Measurements from ENCODE around the gene PSMB11. TPM values are rescaled to one million over a fixed set of nuclear protein-coding genes. Genes with fewer than 3 reads are reported as not detected.

PSMB11 gene
- total RNA-seq, 2 experiments from 2014 or later = not detected

GRCh38 chr14:23076785-23077408, 34.9 kb downstream of the PSMB11 start:
- CTCF ChIA-PET = interaction anchor here (0.6 to 7.3 kb wide), 39 partner anchors 8 to 244 kb away, joined by 3 to 92 read pairs (median 6); partner anchors contain the start of genes ACIN1, AJUBA, C14orf119 and CDH24
- Mint-ChIP-seq H3K4me1 (ENCODE audit: low read depth) (peaks cover 7% of the 10 kb centered on the region), H3K36me3 (peaks cover 52% of the 10 kb centered on the region), H3K27ac (no peak overlapping the region), H3K4me3 (no peak overlapping the region), H3K27me3 (no peaks in the 10 kb centered on the region), H3K9me3 (no peaks in the 10 kb centered on the region)
- no peak for DNase-seq
- POLR2A ChIA-PET = interaction anchor here (1.5 kb wide), 1 partner anchor 9 kb away, joined by 4 read pairs; no protein-coding TSS in a partner anchor
- intact Hi-C loops (cut with micrococcal nuclease) = loop anchor here (1.0 kb wide), 1 partner anchor 32 kb away; no protein-coding TSS in a partner anchor

GRCh38 chr14:23077962-23078361, 36.0 kb downstream of the PSMB11 start:
- Mint-ChIP-seq H3K27ac (no peak overlapping the region), H3K4me1 (ENCODE audit: low read depth) (peaks cover 2% of the 10 kb centered on the region), H3K9me3 (no peaks in the 10 kb centered on the region), H3K27me3 (no peaks in the 10 kb centered on the region), H3K36me3 (peaks cover 51% of the 10 kb centered on the region), H3K4me3 (no peak overlapping the region)
- POLR2A ChIA-PET = no interaction called here
- no peak for DNase-seq
- intact Hi-C loops (cut with micrococcal nuclease) = no loop called here
- CTCF ChIA-PET = interaction anchor here (0.6 to 7.3 kb wide), 22 partner anchors 10 to 1230 kb away, joined by 3 to 92 read pairs (median 11); partner anchors contain the start of genes ACIN1, AJUBA, C14orf119 and CDH24

GRCh38 chr14:23078692-23079116, 36.7 kb downstream of the PSMB11 start:
- Mint-ChIP-seq H3K27ac (peak overlapping the region; percentile 28), H3K27me3 (no peaks in the 10 kb centered on the region), H3K36me3 (peaks cover 51% of the 10 kb centered on the region), H3K4me1 (ENCODE audit: low read depth) (peaks cover 2% of the 10 kb centered on the region), H3K9me3 (no peaks in the 10 kb centered on the region), H3K4me3 (no peak overlapping the region)
- no peak for DNase-seq
- intact Hi-C loops (cut with micrococcal nuclease) = no loop called here
- CTCF ChIA-PET = interaction anchor here (0.6 to 7.3 kb wide), 8 partner anchors 9 to 1229 kb away, joined by 3 to 92 read pairs (median 28); partner anchors contain the start of genes CDH24, CEBPE and CIDEB
- POLR2A ChIA-PET = interaction anchor here (1.1 kb wide), 1 partner anchor 14 kb away, joined by 3 read pairs; no protein-coding TSS in a partner anchor

- CTCF ChIA-PET = interaction anchor here (0.9 to 7.3 kb wide), 3 partner anchors 8 to 12 kb away, joined by 3 to 92 read pairs (median 14); no protein-coding TSS in a partner anchor
Observed at GRCh38 chr14:23079716-23080115, 37.7 kb downstream of the PSMB11 start.

GRCh38 chr14:23080474-23080873, 38.5 kb downstream of the PSMB11 start:
- H3K4me1 Mint-ChIP-seq (ENCODE audit: low read depth) = peaks cover 11% of the 10 kb centered on the region
- peak overlapping the region; percentile 15 for H3K27ac Mint-ChIP-seq
- no peak for DNase-seq
- ChIA-PET POLR2A (interaction anchor here (0.6 kb wide), 1 partner anchor 163 kb away, joined by 3 read pairs; no protein-coding TSS in a partner anchor), CTCF (interaction anchor here (0.9 to 7.3 kb wide), 4 partner anchors 9 to 86 kb away, joined by 3 to 92 read pairs (median 9); no protein-coding TSS in a partner anchor)
- intact Hi-C loops (cut with micrococcal nuclease) = no loop called here
- H3K36me3 Mint-ChIP-seq = peaks cover 50% of the 10 kb centered on the region
- no peaks in the 10 kb centered on the region for H3K27me3 Mint-ChIP-seq
- no peaks in the 10 kb centered on the region for H3K9me3 Mint-ChIP-seq
- H3K4me3 Mint-ChIP-seq = no peak overlapping the region

More at GRCh38 chr14:23079716-23080115, 37.7 kb downstream of the PSMB11 start:
- Mint-ChIP-seq H3K27ac (peak overlapping the region; percentile 15), H3K4me3 (no peak overlapping the region), H3K36me3 (peaks cover 49% of the 10 kb centered on the region), H3K27me3 (no peaks in the 10 kb centered on the region), H3K4me1 (ENCODE audit: low read depth) (peaks cover 5% of the 10 kb centered on the region), H3K9me3 (no peaks in the 10 kb centered on the region)
- intact Hi-C loops (cut with micrococcal nuclease) = no loop called here
- POLR2A ChIA-PET = interaction anchor here (1.1 kb wide), 1 partner anchor 13 kb away, joined by 3 read pairs; no protein-coding TSS in a partner anchor
- no peak for DNase-seq

- DNase-seq = peak; percentile 29
- Mint-ChIP-seq H3K36me3 (peaks cover 51% of the 10 kb centered on the region), H3K4me1 (ENCODE audit: low read depth) (peaks cover 44% of the 10 kb centered on the region), H3K27ac (peak overlapping the region; percentile 90), H3K4me3 (peak overlapping the region; percentile 11), H3K9me3 (no peaks in the 10 kb centered on the region), H3K27me3 (no peaks in the 10 kb centered on the region)
- POLR2A ChIA-PET = interaction anchor here (0.6 to 2.3 kb wide), 4 partner anchors 9 to 62 kb away, joined by 3 to 13 read pairs (median 4); partner anchors contain the start of genes ACIN1 and C14orf119
- CTCF ChIA-PET = interaction anchor here (0.5 to 7.2 kb wide), 10 partner anchors 8 to 525 kb away, joined by 3 to 67 read pairs (median 4); partner anchors contain the start of genes ACIN1, C14orf119 and CDH24
- intact Hi-C loops (cut with micrococcal nuclease) = loop anchor here (1.0 kb wide), 1 partner anchor 10 kb away; the partner anchor contains the start of genes ACIN1 and C14orf119
Observed at GRCh38 chr14:23085458-23085857, 43.4 kb downstream of the PSMB11 start.

GRCh38 chr14:23086565-23086964, 44.6 kb downstream of the PSMB11 start:
- Mint-ChIP-seq H3K36me3 (peaks cover 51% of the 10 kb centered on the region), H3K27ac (peak overlapping the region; percentile 90)

GRCh38 chr14:23089498-23090253, 47.7 kb downstream of the PSMB11 start:
- ChIA-PET POLR2A (no interaction called here), CTCF (interaction anchor here (1.8 to 7.2 kb wide), 4 partner anchors 12 to 103 kb away, joined by 6 to 67 read pairs (median 25); no protein-coding TSS in a partner anchor)
- peaks cover 65% of the 10 kb centered on the region for H3K4me1 Mint-ChIP-seq (ENCODE audit: low read depth)
- H3K27ac Mint-ChIP-seq = no peak overlapping the region
- H3K9me3 Mint-ChIP-seq = no peaks in the 10 kb centered on the region
- peaks cover 58% of the 10 kb centered on the region for H3K36me3 Mint-ChIP-seq
- intact Hi-C loops (cut with micrococcal nuclease) = no loop called here
- DNase-seq = no peak
- H3K27me3 Mint-ChIP-seq = no peaks in the 10 kb centered on the region
- no peak overlapping the region for H3K4me3 Mint-ChIP-seq

More at GRCh38 chr14:23086565-23086964, 44.6 kb downstream of the PSMB11 start:
- ChIA-PET POLR2A (interaction anchor here (2.3 kb wide), 1 partner anchor 8 kb away, joined by 13 read pairs; the partner anchor contains the start of genes ACIN1 and C14orf119), CTCF (interaction anchor here (1.0 to 7.2 kb wide), 7 partner anchors 8 to 214 kb away, joined by 4 to 67 read pairs (median 8); partner anchors contain the start of genes ACIN1, C14orf119 and CDH24)
- no peaks in the 10 kb centered on the region for H3K27me3 Mint-ChIP-seq
- no peak for DNase-seq
- H3K4me1 Mint-ChIP-seq (ENCODE audit: low read depth) = peaks cover 46% of the 10 kb centered on the region
- H3K9me3 Mint-ChIP-seq = no peaks in the 10 kb centered on the region
- no peak overlapping the region for H3K4me3 Mint-ChIP-seq
- intact Hi-C loops (cut with micrococcal nuclease) = no loop called here

- POLR2A ChIA-PET = no interaction called here
- Mint-ChIP-seq H3K9me3 (no peaks in the 10 kb centered on the region), H3K4me3 (no peak overlapping the region), H3K27ac (peak overlapping the region; percentile 23), H3K4me1 (ENCODE audit: low read depth) (peaks cover 59% of the 10 kb centered on the region), H3K36me3 (peaks cover 56% of the 10 kb centered on the region), H3K27me3 (no peaks in the 10 kb centered on the region)
- no peak for DNase-seq
- CTCF ChIA-PET = interaction anchor here (0.6 to 7.2 kb wide), 5 partner anchors 13 to 129 kb away, joined by 3 to 67 read pairs (median 8); no protein-coding TSS in a partner anchor
- intact Hi-C loops (cut with micrococcal nuclease) = no loop called here
Observed at GRCh38 chr14:23090254-23090636, 48.2 kb downstream of the PSMB11 start.

GRCh38 chr14:23091294-23092225, 49.5 kb downstream of the PSMB11 start:
- Mint-ChIP-seq H3K27me3 (no peaks in the 10 kb centered on the region), H3K9me3 (no peaks in the 10 kb centered on the region), H3K4me1 (ENCODE audit: low read depth) (peaks cover 48% of the 10 kb centered on the region), H3K36me3 (peaks cover 48% of the 10 kb centered on the region), H3K27ac (peak overlapping the region; percentile 79), H3K4me3 (no peak overlapping the region)
- intact Hi-C loops (cut with micrococcal nuclease) = no loop called here
- ChIA-PET CTCF (interaction anchor here (1.0 to 7.2 kb wide), 11 partner anchors 12 to 162 kb away, joined by 3 to 67 read pairs (median 6); partner anchors contain the start of genes AJUBA and CDH24), POLR2A (interaction anchor here (1.2 kb wide), 2 partner anchors 12 to 20 kb away, joined by 3 read pairs; no protein-coding TSS in a partner anchor)
- no peak for DNase-seq
